ENCODE results near the gene CAPZA2. TPM values are rescaled to one million over a fixed set of nuclear protein-coding genes. Genes with fewer than 3 reads are reported as not detected.

CAPZA2 gene
- total and polyA plus RNA-seq, 9 of the 15 experiments (the other 6 are each of a cell fraction or from before 2014, with no cell fraction given), result 67.0 to 524 (median 176) TPM

- TF ChIP-seq CTCF (IDR thresholded peaks at IDR 0.05 in 2 of 3, conservative IDR thresholded peaks at IDR 0.05 in 1 of 3; ENCODE audit: insufficient read depth in 2 of 3, low read depth in 1 of 3, low read length in 3 of 3), result peak; percentile 35 to 59 (median 46); a peak in 3 of 6 replicates
- no peak for TF ChIP-seq ZKSCAN8 (CRISPR knock-in tag; IDR thresholded peaks at IDR 0.05)
- no peak for TF ChIP-seq HDAC2 (IDR thresholded peaks at IDR 0.05)
- TF ChIP-seq NFXL1 (CRISPR knock-in tag; IDR thresholded peaks at IDR 0.05), result no peak
- TF ChIP-seq RAD21 (CRISPR knock-in tag; conservative IDR thresholded peaks at IDR 0.05 in 1 of 2, IDR thresholded peaks at IDR 0.05 in 1 of 2), result peak in 1 of 2 experiments; percentile 36; a peak in 2 of 4 replicates
- TF ChIP-seq ZNF384 (IDR thresholded peaks at IDR 0.05; ENCODE audit: low read depth, low read length), result peak; percentile 95
- TF ChIP-seq CC2D1A (IDR thresholded peaks at IDR 0.05), result peak; percentile 45; the same call in 1 of the 2 replicates
- no peak for TF ChIP-seq SMC3 (conservative IDR thresholded peaks at IDR 0.05; ENCODE audit: insufficient read depth, low read depth, low read length)
- TF ChIP-seq HES1 (IDR thresholded peaks at IDR 0.05; ENCODE audit: low read depth), result no peak
- TF ChIP-seq RREB1 (CRISPR knock-in tag; IDR thresholded peaks at IDR 0.05), result no peak
- TF ChIP-seq RNF2 (IDR thresholded peaks at IDR 0.05), result no peak
Measured at GRCh38 chr7:116828281-116828680, 34.1 kb upstream of the CAPZA2 start (continued).

Data from K562 (cell line).